CD4-positive, alpha-beta T cell treated with Interleukin-4 for 1 hour (primary cell): ENCODE results near the gene CAMK4.
"Not testable (repeated sequence)": the region's sequence is repeated elsewhere in the genome, so short reads cannot be mapped to it uniquely, and the experiment has no call there.

Experiments
- DNase-seq, 2 donors: peaks; one replicate each; pipeline ENCODE4 v3.0.0-alpha.2; 2020 to 2022

CAMK4 gene

GRCh38 chr5:111385970-111386831 lies 162.0 kb downstream of the CAMK4 start:
- DNase-seq: no peak

GRCh38 chr5:111386832-111387162 lies 162.6 kb downstream of the CAMK4 start:
- no peak for DNase-seq

GRCh38 chr5:111387361-111387760 lies 163.2 kb downstream of the CAMK4 start:
- DNase-seq: no peak

GRCh38 chr5:111389390-111390082 lies 165.4 kb downstream of the CAMK4 start:
- DNase-seq: no peak

- DNase-seq: no peak
These were observed 168.0 kb downstream of the CAMK4 start for GRCh38 chr5:111392181-111392580.

GRCh38 chr5:111394586-111394985 lies 170.4 kb downstream of the CAMK4 start:
- DNase-seq: no peak

- no peak for DNase-seq
These were observed 173.8 kb downstream of the CAMK4 start for GRCh38 chr5:111398013-111398412.

GRCh38 chr5:111399113-111399512 lies 174.9 kb downstream of the CAMK4 start:
- no peak for DNase-seq

GRCh38 chr5:111401906-111402305 lies 177.7 kb downstream of the CAMK4 start:
- no peak for DNase-seq

GRCh38 chr5:111404270-111404769 lies 180.1 kb downstream of the CAMK4 start:
- DNase-seq: no peak

- no peak for DNase-seq
These were observed 183.4 kb downstream of the CAMK4 start for GRCh38 chr5:111407562-111407961.

- no peak for DNase-seq
These were observed 184.6 kb downstream of the CAMK4 start for GRCh38 chr5:111408817-111409216.

GRCh38 chr5:111409266-111409665 lies 185.1 kb downstream of the CAMK4 start:
- not testable (repeated sequence) for DNase-seq

GRCh38 chr5:111410067-111410466 lies 185.9 kb downstream of the CAMK4 start:
- DNase-seq: not testable (repeated sequence)

GRCh38 chr5:111411301-111411700 lies 187.1 kb downstream of the CAMK4 start:
- DNase-seq: no peak

- no peak for DNase-seq
These were observed 188.4 kb downstream of the CAMK4 start for GRCh38 chr5:111412593-111412992.

GRCh38 chr5:111415053-111415452 lies 190.9 kb downstream of the CAMK4 start:
- DNase-seq: no peak

GRCh38 chr5:111422245-111422644 lies 198.1 kb downstream of the CAMK4 start:
- DNase-seq: no peak

GRCh38 chr5:111422747-111423720 lies 198.8 kb downstream of the CAMK4 start:
- DNase-seq: no peak

- no peak for DNase-seq
These were observed 201.0 kb downstream of the CAMK4 start for GRCh38 chr5:111425205-111425604.

GRCh38 chr5:111427762-111428161 lies 203.6 kb downstream of the CAMK4 start:
- no peak for DNase-seq

- DNase-seq: no peak
These were observed 208.8 kb downstream of the CAMK4 start for GRCh38 chr5:111432883-111433536.
